SW480 (cell line): ENCODE results near the gene FAM43B.

ENCODE experiments used
- DNase-seq: peaks from one replicate; pipeline ENCODE4 v3.0.0-alpha.2; 2016; ENCODE audit warnings: low spot score

Gene FAM43B

DNA sequence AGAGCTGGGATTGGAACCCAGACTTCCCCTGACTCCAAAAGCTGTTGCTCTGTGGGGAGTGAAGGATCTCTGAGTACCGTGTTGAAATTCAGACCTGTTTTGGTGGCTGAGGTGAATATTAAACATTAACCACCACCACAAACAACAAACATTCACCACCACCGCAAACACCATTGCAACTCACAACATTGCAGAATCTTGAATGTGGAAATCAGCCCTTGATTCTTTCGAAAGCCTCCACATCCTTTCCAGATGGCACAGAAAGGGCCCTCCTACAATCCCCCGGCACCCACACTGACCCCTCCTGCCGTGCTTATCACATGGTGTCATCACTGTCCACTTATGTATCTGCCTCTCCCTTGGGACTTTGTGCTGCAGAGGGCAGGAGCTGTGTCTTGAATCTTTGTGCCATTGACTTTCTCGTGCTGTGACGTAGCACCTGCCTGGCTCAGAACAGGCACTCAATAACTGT lies 38.0 kb downstream of the FAM43B start:
- DNase-seq, result peak; percentile 56

DNA sequence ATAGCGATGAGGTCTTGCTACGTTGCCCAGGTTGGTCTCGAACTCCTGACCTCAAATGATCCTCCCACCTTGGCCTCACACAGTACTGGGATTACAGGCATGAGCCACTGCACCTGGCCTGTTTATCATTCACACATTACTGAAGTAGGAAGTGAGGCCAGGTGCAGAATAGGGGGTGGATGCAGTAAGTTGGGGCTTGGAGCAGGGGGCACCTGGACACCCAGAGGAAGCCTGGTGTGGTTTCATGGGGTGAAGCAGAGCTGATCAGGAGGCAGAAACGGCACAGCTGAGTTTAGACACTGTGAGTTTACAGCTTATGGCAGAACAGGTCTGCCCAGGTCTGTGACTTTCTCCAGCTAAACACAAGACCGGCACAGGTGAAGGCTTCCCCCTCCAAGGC lies 41.4 kb downstream of the FAM43B start:
- no peak for DNase-seq

DNA sequence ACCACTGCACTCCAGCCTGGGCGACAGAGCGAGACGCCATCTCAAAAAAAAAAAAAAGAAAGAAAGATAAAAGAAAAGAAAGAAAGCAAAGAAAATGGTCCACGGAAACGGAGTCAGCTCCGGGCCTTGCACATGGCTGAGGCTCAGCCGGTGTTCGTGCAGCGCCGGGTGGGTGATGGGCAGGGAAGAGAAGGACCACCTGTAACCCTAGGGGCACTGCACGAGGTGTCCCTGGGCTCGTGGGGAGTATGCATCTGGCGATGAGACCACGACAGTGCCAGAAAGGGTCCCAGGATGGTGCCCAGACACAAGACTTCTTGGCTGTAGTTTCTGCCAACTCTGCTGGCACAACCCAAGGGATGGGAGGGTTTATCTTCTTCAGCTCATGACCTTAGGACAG lies 42.4 kb downstream of the FAM43B start:
- no peak for DNase-seq

DNA sequence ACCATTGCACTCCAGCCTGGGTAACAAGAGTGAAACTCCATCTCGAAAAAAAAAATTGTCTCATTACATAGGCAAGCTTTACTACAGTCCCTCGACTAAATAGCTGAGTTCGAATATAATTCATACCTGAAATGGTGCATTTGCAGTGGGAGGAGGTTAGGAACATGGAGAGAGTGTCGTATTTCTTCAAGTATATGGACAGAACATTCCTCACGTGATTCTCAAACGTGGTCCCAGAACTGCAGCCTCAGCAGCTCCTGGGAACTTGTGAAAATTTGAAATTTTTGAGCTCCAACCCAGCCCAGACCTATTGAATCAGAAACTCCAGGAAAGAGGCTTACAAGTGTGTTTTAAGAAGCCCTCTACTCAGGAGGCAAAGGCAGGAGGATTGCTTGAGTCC lies 43.7 kb downstream of the FAM43B start:
- DNase-seq, result no peak

DNA sequence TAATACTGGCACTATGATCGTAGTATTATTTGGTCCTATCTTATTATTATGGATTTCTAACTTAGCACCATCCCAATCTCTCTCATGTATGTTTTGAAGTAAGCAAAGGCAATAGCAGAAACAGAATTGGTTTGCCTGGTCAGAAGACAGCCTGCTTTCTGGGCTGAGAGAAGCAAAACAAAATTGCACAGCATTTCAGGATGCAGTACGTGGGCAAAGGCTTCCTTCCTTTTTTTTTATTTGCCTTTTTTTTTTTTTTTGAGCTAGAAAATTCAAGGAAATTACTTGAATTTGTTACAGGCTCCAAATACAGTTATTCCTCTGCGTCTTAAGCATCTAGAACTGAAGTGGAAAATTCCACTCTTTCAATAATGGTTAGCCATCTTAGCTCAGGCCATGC lies 45.3 kb downstream of the FAM43B start:
- no peak for DNase-seq

DNA sequence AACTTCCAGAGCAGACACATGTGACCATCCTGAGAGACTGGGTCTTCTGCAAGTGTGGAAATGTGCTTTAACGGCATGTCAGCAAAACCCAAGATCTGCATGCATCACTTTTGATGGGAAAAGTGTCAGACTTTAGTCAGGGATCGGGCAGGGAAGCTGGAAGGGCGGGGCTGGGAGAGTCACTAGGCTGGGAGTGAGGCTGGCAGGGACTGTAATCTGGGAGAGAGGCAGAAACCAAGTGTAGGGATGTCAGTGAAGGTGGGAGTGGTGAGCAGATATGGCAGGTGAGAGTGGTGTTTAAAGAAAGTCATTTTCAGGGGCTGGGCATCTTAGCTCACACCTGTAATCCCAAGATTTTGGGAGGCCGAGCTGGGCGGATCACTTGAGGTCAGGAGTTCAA lies 47.8 kb downstream of the FAM43B start:
- DNase-seq, result no peak

DNA sequence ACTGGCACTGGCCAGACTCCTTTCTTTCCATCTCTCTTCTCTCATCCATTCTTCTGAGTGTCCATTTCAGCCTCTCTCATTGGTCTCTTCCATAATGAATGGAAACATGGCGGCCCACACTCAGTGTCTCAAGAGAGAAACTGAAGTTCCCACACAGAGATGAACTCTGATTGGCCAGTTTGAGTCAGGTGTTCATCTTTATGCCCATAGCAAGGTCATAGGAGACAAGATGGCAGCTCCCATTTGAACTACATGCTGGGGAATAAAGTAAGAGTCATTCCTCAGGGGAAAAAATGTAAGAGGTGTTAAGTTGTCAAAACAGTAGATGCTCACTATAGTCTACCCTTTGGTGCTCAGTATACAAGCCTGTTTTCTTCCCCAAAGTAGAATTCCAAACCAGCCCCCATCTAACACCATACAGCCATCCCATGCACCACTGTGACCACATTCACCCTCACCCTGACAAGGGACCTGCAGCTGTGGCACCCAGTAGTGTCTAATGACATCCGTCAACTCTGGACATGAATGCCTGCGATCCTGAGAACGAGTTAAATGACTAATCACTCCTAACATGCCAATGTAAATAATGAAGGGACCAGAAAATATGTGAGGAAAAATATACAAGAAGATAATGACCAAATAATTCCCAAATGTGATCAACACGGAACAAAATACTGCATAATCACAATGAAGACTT lies 48.9 kb downstream of the FAM43B start:
- no peak for DNase-seq

DNA sequence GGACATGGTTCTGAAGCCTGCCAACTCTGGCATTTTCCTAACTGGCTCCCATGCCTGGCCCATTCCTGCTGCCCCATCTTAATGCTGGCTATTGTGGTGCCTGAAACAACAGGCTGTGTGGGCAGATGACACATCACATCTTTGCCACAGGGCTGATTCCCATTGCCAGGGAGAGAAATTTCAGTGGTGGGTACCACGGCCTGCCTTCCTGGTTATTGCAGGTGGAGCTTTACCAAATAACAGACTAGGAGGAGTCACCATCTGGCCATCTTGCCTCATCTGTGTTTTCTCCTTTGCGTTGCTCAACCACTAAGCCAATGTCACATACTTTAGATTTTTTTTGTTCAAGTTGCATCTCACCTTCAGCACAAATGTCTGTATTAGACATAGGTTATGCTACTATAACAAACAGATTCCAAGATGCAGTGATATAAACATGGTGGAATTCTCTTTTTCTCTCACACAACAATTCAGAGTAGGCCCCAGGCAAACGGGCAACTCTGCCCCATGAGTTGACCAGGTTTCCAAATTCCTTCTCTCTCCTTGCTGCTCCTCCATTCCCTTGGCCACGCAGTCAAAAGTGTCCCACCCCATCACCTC lies 50.6 kb downstream of the FAM43B start:
- DNase-seq, result no peak

DNA sequence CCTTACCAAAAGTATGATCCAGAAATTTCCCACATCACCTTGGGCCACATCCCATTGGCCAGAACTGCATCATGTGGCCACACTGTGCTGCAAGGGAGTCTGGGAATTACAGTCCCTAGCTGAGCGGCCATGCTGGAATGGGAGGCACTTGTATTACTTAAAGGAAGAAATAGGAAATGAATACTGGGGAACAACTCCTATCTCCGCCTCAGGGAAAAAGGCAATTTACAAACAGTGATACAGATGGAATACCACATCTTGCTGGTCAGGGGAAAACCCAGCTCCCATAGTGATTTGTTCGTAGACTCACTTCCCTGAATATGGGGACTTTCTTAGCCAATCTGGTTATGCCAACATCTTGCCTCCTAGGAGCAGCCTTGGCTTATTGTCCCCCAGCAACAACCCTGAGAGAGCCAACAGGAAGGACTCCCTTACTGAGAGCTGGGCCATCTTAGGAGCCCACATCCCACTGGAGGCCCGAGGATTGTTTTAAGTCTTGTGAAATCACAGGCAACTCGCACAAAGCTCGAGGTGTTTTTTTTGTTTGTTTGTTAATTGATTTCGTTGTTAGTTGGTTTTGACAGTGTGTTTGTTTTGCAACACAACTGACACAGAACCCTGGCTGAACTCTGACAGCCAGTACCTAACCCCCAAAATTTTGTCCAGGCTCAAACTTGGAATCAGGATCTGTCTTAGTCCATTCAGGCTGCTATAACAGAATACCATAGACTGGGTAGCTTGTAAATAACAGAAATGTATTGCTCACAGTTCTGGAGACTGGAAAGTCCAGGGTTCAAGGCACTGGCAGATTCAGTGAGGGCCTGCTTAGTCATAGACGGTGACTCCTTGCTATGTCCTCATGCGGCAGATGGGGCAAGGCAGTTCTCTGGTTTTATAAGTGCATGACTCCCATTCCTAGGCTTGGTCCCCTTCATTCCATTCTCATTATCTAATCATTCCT lies 51.4 kb downstream of the FAM43B start:
- DNase-seq, result no peak
